ENCODE data around the gene CPNE8. TPM values are rescaled to one million over a fixed set of nuclear protein-coding genes. Genes with fewer than 3 reads are reported as not detected.

The CPNE8 gene
- total RNA-seq, 1 donor from 2014 or later = 2.2 TPM

DNA sequence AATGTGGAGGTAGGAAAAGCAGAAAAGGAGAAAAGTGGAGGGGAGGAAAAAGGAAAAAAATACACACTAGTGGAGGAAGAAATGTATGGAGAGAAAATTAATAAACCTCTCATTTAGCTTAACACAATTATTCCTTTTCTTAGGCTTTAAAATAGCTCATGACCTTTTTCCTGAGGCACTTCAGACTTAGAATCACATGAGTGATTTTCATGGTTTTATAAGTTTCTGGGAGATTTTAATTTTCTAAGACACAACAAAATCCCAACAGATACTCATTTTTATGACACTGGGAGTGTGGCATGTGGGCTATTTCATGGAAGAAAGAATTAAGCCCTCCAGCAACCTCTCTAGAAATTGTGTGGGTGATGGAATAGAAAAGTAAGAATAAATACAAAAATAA, 214.7 kb downstream of the CPNE8 start:
- TF ChIP-seq, protein P1, sequence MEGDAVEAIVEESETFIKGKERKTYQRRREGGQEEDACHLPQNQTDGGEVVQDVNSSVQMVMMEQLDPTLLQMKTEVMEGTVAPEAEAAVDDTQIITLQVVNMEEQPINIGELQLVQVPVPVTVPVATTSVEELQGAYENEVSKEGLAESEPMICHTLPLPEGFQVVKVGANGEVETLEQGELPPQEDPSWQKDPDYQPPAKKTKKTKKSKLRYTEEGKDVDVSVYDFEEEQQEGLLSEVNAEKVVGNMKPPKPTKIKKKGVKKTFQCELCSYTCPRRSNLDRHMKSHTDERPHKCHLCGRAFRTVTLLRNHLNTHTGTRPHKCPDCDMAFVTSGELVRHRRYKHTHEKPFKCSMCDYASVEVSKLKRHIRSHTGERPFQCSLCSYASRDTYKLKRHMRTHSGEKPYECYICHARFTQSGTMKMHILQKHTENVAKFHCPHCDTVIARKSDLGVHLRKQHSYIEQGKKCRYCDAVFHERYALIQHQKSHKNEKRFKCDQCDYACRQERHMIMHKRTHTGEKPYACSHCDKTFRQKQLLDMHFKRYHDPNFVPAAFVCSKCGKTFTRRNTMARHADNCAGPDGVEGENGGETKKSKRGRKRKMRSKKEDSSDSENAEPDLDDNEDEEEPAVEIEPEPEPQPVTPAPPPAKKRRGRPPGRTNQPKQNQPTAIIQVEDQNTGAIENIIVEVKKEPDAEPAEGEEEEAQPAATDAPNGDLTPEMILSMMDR (IDR thresholded peaks at IDR 0.05) = no peak
- peaks cover 2% of the 10 kb centered on the region for H3K9me3 Mint-ChIP-seq
- DNase-seq = no peak
- intact Hi-C loops (cut with micrococcal nuclease) = no loop called here
- H3K4me3 Mint-ChIP-seq = no peak overlapping the region
- no peak for ATAC-seq (ENCODE audit: low read depth)
- H3K27me3 Mint-ChIP-seq = no peaks in the 10 kb centered on the region
- no peaks in the 10 kb centered on the region for H3K36me3 Mint-ChIP-seq (ENCODE audit: low read depth)
- no peaks in the 10 kb centered on the region for H3K4me1 Mint-ChIP-seq
- H3K27ac Mint-ChIP-seq = no peak overlapping the region
- POLR2A ChIA-PET = no interaction called here
- CTCF ChIA-PET = no interaction called here

DNA sequence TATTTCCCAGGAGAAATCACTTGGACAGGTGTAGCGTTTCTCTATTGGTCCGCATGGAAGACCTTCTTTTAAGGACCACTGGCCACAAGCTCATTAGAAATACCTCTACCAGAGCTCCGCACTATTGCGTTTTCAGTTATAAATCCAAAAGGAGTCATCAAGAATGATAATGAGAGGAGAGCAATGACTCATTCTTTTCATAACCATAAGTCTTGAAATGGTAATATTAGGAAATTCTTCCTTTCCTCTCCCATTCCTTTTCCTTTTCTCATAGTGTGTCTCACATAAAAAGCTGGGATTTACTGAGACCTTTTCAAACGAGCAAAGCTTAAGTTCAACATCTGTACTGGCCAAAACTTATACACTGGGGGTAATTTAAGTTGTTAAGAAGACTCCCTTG, 215.7 kb downstream of the CPNE8 start:
- ATAC-seq (ENCODE audit: low read depth) (no peak), DNase-seq (no peak)
- intact Hi-C loops (cut with micrococcal nuclease) = no loop called here
- TF ChIP-seq, protein P1 (IDR thresholded peaks at IDR 0.05) = no peak
- Mint-ChIP-seq H3K4me1 (no peaks in the 10 kb centered on the region), H3K9me3 (peaks cover 2% of the 10 kb centered on the region), H3K27me3 (no peaks in the 10 kb centered on the region), H3K36me3 (ENCODE audit: low read depth) (no peaks in the 10 kb centered on the region), H3K4me3 (no peak overlapping the region), H3K27ac (no peak overlapping the region)
- CTCF ChIA-PET = no interaction called here
- POLR2A ChIA-PET = no interaction called here

DNA sequence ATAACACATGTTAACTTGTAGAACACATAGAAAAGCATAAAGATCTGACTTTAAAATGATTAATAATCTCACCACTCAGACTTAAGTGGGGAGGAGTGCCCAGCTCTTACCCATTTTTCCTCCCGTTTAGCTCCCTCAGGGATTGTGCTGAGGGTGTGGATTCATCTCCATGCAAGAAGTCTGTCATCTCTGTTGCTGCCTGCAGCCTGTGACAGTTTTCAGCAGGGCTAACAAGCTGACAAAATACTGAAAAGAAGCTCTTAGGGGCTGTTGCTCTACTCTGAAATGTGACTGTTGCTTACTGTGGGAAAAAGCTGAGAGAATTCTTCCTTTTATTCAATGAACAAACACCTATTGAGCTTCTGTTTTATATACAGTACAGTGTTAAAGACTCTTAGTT, 216.2 kb downstream of the CPNE8 start:
- ATAC-seq (ENCODE audit: low read depth) = no peak
- intact Hi-C loops (cut with micrococcal nuclease) = no loop called here
- no peaks in the 10 kb centered on the region for H3K27me3 Mint-ChIP-seq
- H3K4me1 Mint-ChIP-seq = no peaks in the 10 kb centered on the region
- ChIA-PET CTCF (no interaction called here), POLR2A (no interaction called here)
- H3K4me3 Mint-ChIP-seq = no peak overlapping the region
- TF ChIP-seq, protein P1 (IDR thresholded peaks at IDR 0.05) = no peak
- H3K9me3 Mint-ChIP-seq = peaks cover 2% of the 10 kb centered on the region
- DNase-seq = no peak
- H3K27ac Mint-ChIP-seq = no peak overlapping the region
- H3K36me3 Mint-ChIP-seq (ENCODE audit: low read depth) = no peaks in the 10 kb centered on the region

DNA sequence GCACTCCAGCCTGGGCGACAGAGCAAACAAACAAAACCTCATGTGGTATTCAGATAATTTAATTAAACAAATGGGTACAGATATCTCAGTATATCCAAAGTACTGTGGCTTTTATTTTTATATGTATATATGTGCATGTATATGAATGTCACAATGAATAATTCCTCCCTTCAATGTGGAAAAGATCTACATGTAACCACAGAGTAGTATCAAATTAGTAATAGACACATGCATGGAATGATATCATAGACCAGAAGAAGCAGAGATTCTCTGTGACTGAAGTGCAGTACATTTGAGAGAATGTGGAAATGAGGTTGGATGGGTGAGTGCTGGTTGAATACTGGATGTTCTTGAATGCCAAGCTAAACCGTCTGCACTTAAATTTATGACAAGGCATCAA, 222.9 kb downstream of the CPNE8 start:
- TF ChIP-seq, protein P1 (IDR thresholded peaks at IDR 0.05) = no peak
- H3K27ac Mint-ChIP-seq = no peak overlapping the region
- no peaks in the 10 kb centered on the region for H3K36me3 Mint-ChIP-seq (ENCODE audit: low read depth)
- H3K9me3 Mint-ChIP-seq = peaks cover 2% of the 10 kb centered on the region
- ChIA-PET CTCF (no interaction called here), POLR2A (no interaction called here)
- ATAC-seq (ENCODE audit: low read depth) (no peak), DNase-seq (no peak)
- H3K27me3 Mint-ChIP-seq = no peaks in the 10 kb centered on the region
- intact Hi-C loops (cut with micrococcal nuclease) = no loop called here
- no peaks in the 10 kb centered on the region for H3K4me1 Mint-ChIP-seq
- no peak overlapping the region for H3K4me3 Mint-ChIP-seq

DNA sequence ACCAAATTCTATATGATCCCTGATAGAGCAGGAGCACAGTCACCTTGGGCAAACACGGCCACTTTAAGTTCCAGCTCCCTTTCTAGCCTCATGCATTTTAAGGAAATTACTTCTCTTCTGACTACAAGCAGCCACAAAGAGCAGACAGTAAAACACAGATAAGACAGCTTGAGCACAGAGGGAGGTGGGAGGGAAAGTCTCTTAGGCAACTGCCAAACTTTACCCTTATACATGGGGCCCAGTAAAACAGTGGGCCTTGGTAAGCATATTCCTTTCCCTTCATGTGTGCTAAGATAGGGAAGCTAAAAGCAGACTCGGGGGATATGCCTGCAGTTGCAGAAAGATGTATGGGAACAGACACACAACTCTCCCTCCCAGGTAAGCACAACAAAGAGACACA, 235.9 kb downstream of the CPNE8 start:
- no peak overlapping the region for H3K27ac Mint-ChIP-seq
- DNase-seq (no peak), ATAC-seq (ENCODE audit: low read depth) (no peak)
- no peaks in the 10 kb centered on the region for H3K36me3 Mint-ChIP-seq (ENCODE audit: low read depth)
- TF ChIP-seq, protein P1 (IDR thresholded peaks at IDR 0.05) = no peak
- no peak overlapping the region for H3K4me3 Mint-ChIP-seq
- no peaks in the 10 kb centered on the region for H3K4me1 Mint-ChIP-seq
- peaks cover 1% of the 10 kb centered on the region for H3K9me3 Mint-ChIP-seq
- POLR2A ChIA-PET = no interaction called here
- intact Hi-C loops (cut with micrococcal nuclease) = loop anchor here (5.0 kb wide), 1 partner anchor 238 kb away; the partner anchor contains the start of gene CPNE8
- CTCF ChIA-PET = no interaction called here
- no peaks in the 10 kb centered on the region for H3K27me3 Mint-ChIP-seq

Data from activated B cell treated with CpG ODN at 0.5 μM for 24 hours (primary cell).